IPS DF 4.7 (cell line): ENCODE measurements around the gene SORCS1.

Experiments
- DNase-seq: peaks from one replicate; pipeline ENCODE4 v3.0.0-alpha.2; 2013; ENCODE audit warnings: low spot score; ENCODE audit errors: extremely low read depth

The SORCS1 gene

GRCh38 chr10:106609470-106610266, 554.8 kb downstream of the SORCS1 start:
- DNase-seq: no peak

GRCh38 chr10:106608066-106608465, 556.4 kb downstream of the SORCS1 start:
- no peak for DNase-seq

- DNase-seq: no peak
Measured at GRCh38 chr10:106595281-106595680, 569.2 kb downstream of the SORCS1 start.

- no peak for DNase-seq
Measured at GRCh38 chr10:106593876-106594275, 570.6 kb downstream of the SORCS1 start.

- DNase-seq: no peak
Measured at GRCh38 chr10:106592396-106592795, 572.1 kb downstream of the SORCS1 start.

GRCh38 chr10:106582291-106582690, 582.2 kb downstream of the SORCS1 start:
- DNase-seq: no peak

GRCh38 chr10:106577756-106578155, 586.8 kb downstream of the SORCS1 start:
- no peak for DNase-seq

GRCh38 chr10:106577266-106577665, 587.2 kb downstream of the SORCS1 start:
- no peak for DNase-seq

GRCh38 chr10:106576534-106576933, 588.0 kb downstream of the SORCS1 start:
- no peak for DNase-seq

- no peak for DNase-seq
Measured at GRCh38 chr10:106573106-106573505, 591.4 kb downstream of the SORCS1 start.

- DNase-seq: no peak
Measured at GRCh38 chr10:106571192-106571946, 593.1 kb downstream of the SORCS1 start.

GRCh38 chr10:106570268-106570667, 594.2 kb downstream of the SORCS1 start:
- no peak for DNase-seq

- no peak for DNase-seq
Measured at GRCh38 chr10:106567629-106568028, 596.9 kb downstream of the SORCS1 start.

- no peak for DNase-seq
Measured at GRCh38 chr10:106566873-106567272, 597.6 kb downstream of the SORCS1 start.

- no peak for DNase-seq
Measured at GRCh38 chr10:106565546-106565945, 599.0 kb downstream of the SORCS1 start.

- no peak for DNase-seq
Measured at GRCh38 chr10:106563384-106563783, 601.1 kb downstream of the SORCS1 start.

- no peak for DNase-seq
Measured at GRCh38 chr10:106560925-106561640, 603.4 kb downstream of the SORCS1 start.

GRCh38 chr10:106559442-106559841, 605.1 kb downstream of the SORCS1 start:
- DNase-seq: no peak

- no peak for DNase-seq
Measured at GRCh38 chr10:106557951-106558733, 606.4 kb downstream of the SORCS1 start.

- DNase-seq: no peak
Measured at GRCh38 chr10:106557053-106557452, 607.5 kb downstream of the SORCS1 start.

- no peak for DNase-seq
Measured at GRCh38 chr10:106555599-106555998, 608.9 kb downstream of the SORCS1 start.
